HG02973 (cell line): ENCODE data around the gene CER1.

Source experiments
- ATAC-seq: cut with Tn5 transposase; IDR thresholded peaks from one replicate; pipeline ENCODE4 v1.9.1; 2021; ENCODE audit warnings: moderate library complexity; ENCODE audit not compliant: unreplicated experiment

Gene CER1, protein sequence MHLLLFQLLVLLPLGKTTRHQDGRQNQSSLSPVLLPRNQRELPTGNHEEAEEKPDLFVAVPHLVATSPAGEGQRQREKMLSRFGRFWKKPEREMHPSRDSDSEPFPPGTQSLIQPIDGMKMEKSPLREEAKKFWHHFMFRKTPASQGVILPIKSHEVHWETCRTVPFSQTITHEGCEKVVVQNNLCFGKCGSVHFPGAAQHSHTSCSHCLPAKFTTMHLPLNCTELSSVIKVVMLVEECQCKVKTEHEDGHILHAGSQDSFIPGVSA

DNA sequence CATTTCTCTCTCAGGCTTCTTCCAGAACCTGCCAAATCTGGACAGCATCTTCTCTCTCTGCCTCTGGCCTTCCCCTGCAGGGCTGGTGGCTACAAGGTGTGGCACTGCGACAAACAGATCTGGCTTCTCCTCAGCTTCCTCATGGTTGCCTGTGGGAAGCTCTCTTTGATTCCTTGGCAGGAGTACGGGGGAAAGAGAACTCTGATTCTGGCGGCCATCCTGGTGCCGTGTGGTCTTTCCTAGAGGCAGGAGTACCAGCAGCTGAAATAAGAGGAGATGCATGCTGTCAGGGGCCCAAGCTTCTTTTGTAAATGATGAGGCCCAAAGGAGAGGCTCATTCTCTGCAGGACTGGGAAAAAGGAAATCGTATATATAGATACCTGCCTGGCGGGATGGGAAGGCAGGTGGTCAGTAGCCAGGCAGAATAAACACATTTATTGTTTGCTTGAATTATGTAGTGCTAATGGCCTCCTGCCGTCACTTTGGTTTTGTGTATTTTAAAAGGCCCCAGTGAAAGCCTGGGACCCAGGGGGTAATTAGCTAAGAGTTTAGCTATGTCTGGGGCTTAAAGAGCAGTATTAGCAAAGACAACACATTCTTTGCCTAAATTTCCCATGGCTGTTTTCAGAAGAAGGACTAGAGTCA is at the start of gene CER1:
Gene CER1 (minus strand): TSS at position 343 of the 645 bp plus-strand sequence. CDS start 61 bp downstream, at position 282.
- ATAC-seq, result no peak

DNA sequence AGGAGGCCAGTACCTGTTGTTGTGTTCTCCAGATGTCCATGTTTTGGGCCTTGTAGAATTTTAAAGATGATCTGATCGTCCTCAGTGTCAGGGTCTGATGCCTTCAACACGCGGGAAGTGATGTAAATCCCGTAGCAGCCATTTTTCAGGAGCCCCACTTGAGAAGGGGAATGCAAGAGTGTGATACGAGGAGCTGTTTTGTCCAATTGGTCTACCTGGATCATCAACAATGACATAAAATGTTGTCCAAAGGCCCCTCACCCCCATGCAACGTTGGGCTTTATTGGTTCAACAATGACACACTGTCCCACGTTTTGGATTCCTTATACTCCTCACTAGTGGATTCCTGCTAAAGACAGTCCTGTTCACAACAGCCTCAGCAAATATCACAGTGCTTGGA is 48.1 kb upstream of the CER1 start:
- ATAC-seq, result no peak

DNA sequence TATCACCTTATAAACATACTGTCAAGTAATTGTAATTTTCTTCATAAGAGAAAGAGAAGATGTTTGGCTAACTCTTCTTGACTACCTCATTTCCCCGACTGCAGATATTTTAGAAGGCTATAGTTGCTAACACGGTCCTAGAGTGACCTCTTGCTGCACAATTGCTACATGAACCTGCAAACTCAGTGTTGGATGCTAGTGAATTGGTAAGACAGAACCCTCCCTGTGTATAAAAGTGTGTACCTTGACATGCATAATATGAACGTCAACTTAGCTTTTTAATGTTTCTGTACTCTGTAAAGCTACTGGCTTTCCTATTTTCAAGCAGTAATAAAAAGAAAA is 46.7 kb upstream of the CER1 start:
- ATAC-seq, result no peak

DNA sequence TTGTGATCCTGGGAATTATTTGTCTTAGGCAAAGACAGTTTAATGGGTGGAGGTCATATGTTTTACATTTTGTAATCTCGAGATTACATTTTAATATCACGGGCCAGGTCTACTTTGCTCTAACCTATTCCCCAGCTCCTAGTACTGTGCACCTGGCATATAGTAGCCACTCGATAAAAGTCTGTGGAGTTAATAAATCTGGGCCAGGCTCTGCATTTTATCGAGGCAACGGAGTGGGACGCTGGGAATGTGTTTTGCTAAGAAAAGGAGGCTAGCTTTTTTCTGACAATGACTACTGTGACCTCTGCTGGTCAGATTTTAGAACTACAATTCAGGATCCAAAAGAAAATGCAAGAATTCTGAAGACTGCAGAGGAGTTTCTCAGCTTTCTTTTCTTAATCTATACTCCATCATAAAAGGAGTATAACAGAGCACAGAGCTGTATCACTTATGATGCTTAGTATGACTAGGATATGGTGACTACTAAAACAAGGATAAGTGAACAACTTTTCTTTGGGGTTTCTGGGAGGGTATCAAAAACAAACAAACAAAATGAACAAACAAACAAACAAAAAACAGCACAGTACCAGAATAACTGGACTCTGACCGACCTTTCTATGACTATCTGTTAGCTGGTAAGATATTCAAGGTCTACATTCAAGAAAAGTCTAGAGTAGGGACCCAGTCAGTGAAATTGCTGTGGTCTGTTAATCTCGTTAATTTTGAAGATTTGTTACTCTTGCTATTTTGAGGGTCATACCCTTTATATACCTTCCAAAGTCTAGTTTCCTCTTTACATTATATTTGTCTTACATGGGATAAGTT is 46.1 kb upstream of the CER1 start:
- ATAC-seq, result no peak

DNA sequence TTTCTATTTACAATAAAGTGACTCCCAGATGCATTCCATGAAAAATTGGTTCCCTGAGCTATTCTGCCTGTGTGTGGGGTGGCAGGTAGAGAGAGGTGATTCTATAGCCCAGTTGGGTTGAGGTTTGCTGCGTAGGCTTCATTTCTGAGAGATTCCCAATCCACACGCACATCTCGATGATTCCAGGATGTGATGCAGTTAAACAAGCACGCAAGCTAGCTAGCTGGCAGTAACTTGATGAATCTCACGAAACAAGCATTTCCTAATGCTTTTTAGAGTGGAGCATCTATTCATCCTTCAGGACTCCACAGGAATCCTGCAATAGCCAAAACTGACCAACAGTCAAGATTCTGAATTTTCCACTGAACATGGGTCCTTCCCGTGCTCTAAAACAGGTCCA is 43.8 kb upstream of the CER1 start:
- no peak for ATAC-seq

DNA sequence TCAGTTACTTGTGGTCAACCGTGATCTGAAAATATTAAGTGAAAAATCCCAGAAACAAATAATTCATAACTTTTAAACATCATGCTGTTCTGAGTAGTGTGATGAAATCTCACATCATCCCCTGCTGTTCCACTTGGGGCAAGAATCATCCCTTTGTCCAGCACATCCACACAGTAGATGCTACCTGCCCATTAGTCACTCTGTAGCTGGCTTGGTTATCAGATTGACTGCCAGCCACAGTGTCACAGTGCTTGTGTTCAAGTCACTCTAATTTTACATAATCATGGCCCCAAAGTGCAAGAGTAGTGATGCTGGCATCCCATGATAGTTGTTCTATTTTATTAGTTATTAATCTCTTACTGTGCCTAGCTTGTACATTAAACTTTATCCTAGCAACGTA is 39.1 kb upstream of the CER1 start:
- no peak for ATAC-seq

DNA sequence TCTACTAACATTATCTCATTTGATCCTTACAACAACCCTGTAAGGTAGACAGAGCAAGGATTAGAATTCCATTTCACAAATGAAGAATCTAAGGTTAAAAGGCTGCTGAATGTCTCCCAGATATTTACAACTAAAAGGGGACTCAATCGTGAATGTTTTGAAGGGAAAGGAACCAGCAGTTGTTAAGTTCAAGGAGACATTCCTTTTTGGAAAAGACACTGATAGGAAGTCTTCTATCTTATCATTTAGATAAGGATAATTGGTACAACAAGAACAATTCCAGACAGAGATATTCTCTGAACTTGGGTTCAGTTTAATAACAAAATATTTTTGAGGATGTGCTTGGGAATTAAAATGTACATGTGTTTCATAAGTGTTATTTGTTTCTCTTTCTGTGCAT is 37.5 kb upstream of the CER1 start:
- ATAC-seq, result no peak

DNA sequence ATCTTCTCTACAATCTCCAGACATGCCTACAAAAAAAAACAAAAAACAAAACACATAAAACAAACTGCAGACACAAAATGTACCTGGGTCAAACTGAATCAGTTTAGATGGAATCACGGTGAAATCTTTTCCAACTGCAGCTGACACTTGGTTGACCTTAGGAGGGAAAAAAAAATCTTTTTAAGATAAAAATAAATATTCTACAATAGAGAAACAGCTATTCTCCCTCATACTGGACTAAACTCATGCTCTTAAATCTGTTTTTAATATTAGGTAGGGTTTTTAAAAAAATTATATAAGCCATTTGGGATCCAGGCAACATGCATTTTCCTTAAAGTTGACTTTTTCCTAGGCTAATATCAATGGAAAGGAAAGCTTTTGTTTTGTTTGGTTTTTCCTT is 33.8 kb upstream of the CER1 start:
- ATAC-seq, result no peak

DNA sequence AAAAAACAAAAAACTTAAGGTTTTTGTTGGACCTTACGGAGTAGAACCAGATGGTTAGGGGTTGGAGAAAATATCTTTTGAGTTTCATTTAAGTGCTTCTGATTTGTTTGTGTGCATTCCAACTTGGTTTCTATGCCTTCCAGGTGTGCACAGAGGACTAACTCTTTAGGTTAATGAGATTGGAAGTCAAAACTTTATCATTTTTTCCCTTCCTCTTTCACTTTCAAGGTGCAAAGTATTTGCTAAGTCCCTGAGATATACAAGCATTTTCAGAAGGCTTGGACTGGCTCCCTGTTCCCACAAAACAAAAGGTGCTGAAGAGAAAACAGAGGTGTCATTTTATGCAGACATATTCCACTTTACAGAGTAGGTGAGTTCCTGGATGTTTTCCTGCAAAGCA is 30.3 kb upstream of the CER1 start:
- no peak for ATAC-seq

DNA sequence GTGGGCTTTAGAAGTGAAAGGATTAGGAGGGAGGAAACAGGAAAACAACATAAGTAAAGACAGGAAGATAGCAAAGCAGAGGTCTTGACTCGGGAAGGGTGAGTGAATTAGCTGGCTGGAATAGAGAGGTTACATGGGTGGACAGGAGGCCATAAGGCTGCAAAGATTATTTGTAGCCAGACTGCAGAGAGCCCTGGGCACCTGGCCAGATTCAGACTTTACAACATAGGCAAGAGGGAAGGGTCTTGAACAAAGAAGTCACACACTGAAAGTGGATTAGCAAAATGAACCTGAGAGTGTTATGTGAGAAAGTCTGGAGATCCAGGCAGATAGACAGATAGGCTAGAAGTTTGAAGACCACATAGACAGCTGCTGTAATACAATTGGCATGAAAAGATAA is 29.7 kb upstream of the CER1 start:
- no peak for ATAC-seq

DNA sequence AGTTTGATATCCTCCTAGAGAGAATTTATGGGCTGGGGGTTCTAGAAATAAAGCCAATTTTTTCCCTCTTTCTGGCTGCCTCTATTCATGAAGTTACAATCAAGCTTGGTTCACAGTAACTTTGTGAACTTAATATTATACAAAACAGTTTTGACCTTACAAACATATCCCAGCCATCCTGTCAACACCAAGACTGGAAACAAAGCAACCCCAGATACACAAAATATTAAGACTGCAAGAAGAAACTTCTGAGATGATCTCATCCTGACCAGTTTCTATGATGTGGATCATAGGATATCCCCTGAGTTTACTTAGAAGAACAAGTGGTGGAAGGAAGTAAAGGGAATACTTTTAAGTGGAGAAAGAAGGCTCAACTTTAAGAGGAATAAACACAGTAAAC is 28.3 kb upstream of the CER1 start:
- no peak for ATAC-seq

DNA sequence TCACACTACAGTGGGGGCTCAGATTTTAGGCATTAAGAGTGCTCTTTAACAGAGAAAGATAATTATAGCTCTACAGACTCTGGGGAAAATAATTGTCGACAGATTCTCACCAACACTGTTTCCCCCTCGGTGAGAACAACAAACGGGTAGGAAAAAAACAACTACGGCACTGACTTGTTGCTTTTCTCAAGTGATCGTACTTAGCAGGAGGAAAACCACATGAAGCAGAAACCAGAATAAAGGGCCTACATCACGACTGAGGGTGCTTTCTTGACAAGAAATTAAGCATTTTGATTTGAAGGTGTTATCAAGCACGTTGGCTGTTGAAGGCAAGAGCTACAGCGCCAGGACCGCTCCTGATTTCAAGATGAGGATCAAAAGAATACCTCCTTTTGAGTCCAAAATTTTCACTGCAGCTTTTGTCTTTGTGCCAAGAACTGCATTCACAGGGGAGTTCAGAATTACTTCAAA is 27.2 kb upstream of the CER1 start:
- ATAC-seq, result no peak

DNA sequence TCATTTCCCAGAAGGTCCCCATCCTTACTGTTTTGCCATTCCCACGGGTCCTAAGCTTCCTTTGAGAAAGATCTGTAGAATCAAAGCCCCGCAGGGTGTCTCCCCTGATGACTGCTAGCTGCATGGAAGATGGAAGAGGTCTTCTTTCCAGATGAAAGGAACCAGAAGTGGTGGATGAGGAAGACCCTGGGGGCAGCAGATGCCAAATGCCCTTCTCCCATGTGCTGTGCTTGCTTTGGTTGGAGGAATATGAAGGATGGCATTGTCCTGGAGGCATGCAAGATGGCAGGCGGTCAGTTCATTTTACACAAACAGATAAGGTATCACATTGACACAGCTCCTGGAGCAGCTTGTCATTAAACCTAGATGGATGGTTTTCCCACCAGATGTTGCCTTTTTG is 25.8 kb upstream of the CER1 start:
- ATAC-seq, result no peak

DNA sequence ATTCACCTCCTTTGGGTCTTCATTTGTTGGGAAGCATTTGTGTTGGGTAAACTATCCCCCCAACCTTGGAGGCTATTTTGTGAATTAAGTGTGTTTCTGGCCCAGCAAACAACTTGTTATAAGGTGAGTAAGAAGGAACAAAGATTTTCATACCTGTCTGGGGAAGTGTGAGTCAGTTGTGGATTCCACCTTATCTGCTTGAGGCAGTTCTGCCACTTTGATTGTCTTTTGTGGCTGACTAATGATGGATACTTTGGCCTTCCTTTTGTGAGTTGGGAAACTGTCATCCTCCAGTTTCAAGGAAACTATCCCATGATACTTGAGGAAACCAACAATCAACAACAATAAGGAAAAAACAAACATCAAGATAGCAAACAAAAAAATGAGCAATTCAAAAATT is 24.6 kb upstream of the CER1 start:
- ATAC-seq, result no peak

DNA sequence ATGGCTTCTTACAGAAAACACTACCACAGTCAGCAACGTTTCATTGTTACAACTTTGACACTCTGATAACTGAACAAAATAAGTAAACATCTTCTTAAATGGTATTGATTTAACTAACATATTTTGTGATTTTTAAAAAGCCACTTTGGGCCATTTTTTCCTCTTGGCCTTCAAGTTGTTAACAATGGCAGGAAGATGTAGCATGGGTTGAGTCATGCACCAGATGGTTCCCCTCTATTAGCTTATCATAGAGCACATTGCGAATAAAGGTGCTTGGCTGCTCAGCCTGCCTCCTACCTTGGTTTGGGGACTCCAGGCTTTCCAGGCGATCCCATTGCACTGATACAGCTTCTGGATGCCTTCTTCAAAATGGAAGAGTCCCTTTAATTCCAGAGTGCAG is 24.1 kb upstream of the CER1 start:
- ATAC-seq, result no peak

DNA sequence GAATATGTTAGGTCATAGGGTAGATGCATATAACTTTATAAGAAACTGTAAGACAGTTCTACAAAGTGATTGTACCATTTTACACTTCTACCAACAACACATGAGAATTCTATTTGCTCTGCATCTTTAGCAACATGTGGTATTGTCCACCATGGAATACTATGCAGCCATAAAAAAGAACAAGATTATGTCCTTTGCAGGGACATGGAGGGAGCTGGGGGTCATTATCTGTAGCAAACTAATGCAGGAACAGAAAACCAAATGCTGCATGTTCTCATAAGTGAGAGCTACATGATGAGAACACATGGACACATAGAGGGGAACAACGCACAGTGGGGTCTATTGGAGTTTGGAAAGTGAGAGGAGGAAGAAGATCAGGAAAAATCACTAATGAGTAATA is 22.2 kb upstream of the CER1 start:
- no peak for ATAC-seq

DNA sequence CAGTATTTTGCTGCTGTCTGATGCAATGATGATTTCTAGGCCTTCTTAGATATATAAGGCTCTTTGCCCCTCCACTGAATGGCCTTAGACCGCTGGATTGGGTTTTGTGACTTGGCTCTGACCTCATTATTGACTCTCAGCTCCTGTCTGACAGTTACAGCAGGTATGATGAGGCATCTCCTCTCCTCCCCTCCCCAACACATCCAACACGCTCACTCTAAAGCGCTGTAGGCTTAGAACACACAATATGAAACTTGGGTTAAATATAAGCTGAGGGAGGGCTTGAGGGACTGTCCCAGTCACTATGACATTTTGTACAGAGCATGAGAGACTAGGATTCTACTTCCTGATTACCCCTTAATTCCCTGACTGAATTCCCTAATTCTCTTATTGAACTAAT is 18.8 kb upstream of the CER1 start:
- ATAC-seq, result no peak

DNA sequence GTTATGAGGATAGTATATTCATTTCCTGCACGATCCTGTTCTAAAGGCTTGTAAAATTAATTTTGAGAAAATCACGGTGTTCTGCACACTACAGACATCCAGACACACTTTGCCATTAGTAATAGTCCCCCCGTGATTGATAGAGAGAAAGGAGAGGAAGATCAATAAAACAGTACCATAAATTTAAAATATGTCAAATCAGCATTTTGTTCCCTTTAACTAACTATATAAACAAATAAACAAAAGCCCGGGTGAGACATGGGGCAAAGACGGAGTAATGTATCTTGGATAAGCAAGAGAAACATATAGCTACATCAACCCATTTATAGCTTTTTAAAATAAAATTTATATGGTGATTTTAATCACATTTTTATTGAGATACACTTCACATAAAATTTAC is 10.6 kb upstream of the CER1 start:
- no peak for ATAC-seq

DNA sequence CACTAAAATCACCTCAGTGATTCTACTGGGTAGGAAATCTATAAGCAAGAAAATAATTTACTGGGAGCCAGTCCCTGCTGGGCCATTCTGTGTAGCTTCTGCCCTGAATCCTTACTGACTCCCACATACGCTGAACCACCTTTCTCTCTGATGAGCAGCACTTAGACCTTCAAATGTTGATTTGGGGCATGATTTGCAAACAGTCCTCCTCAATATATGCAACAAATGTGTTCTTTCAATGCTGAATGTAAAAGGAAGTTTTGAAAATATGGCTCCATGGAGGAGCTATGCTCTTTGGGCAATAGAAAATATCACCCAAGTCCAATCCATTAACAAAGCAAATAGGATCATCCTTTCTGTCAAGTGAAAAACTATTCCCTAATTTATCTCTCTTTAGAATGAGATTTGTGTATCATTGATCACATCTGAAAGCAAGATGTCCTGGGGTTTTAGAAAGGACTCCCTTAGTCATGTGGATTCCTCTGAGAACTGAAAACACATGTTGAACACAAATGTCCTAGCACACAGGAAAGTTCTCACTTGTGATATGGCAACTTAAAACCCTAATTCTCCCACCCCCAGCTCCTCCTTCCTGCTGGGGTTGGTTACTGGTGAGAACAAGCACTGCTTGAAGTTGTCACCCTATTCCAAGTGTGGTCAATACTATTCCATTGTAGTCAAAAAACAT is 8.9 kb upstream of the CER1 start:
- ATAC-seq, result no peak

DNA sequence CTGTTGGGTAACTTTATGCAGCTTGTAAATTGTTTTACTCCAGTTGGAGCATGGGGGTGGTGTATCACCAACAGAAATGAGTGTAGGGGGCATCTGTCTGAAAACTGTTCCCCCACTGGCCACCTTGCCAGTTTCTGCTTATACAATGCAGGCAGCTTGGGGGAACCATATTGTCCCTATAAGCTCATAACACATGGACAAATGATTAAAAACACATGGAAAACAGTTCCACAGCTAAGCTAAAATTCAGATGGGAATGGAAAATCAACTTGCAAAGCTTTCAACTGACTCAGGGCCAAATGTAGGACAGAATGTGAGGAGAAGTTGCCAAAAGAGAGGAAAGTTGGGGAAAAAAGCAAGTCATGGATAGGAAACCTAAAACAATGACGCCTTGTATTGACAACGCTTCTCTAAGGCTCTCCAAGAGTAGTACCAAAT is 7.9 kb upstream of the CER1 start:
- ATAC-seq, result no peak

DNA sequence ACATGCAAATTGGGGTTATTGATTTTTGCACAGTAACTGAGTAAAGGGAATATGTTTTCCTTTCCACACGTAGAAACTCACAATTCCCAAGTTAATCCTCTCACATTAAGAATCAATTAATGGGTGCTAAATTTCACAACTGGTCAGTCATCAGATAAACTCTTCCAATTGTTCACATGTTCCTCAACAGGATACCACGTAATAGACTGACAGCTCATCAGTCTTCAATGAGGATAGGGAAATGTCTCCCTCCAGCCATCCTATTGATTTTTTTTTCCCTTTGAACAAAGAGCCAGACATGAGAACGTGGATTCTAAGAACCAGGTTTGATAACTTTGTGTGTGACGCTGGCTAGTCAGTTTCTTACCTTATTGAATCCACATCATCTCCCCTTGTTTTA is 768 bp upstream of the CER1 start:
- no peak for ATAC-seq
